Activated CD4-positive, alpha-beta T cell treated with anti-CD3 and anti-CD28 coated beads, Interleukin-2, amount 10 ng/mL, durations not matched to agents 7 days and 5 days (primary cell): Measurements from ENCODE around the gene GSTT4. TPM values are rescaled to one million over a fixed set of nuclear protein-coding genes. Genes with fewer than 3 reads are reported as not detected.
A peak's percentile ranks its signal among the peaks of the same experiment; 100 is the strongest.

Experiments used
- CTCF ChIA-PET: fragments of 350-600 bp; sonication (Branson Sonifier 250); formaldehyde crosslinking; loops from one replicate; lab custom pipeline; 2021; ENCODE audit warnings: antibody characterized with exemption; lab: Charles Lee
- POLR2A ChIA-PET: fragments of 350-600 bp; sonication (Branson Sonifier 250); formaldehyde crosslinking; loops from one replicate; lab custom pipeline; 2021; ENCODE audit warnings: antibody characterized with exemption; lab: Charles Lee
- DNase-seq: peaks from one replicate; pipeline ENCODE4 v3.0.0-alpha.2; 2020
- H3K27ac Mint-ChIP-seq: one replicate; pipeline ENCODE4 v1.8.0; 2021; ENCODE audit warnings: mild to moderate bottlenecking, moderate library complexity, mixed read lengths
- H3K27me3 Mint-ChIP-seq: one replicate; pipeline ENCODE4 v1.8.0; 2021; ENCODE audit warnings: mixed read lengths
- H3K36me3 Mint-ChIP-seq: one replicate; pipeline ENCODE4 v1.8.0; 2021; ENCODE audit warnings: low read depth, mixed read lengths
- H3K4me1 Mint-ChIP-seq: one replicate; pipeline ENCODE4 v1.8.0; 2021; ENCODE audit warnings: mixed read lengths
- H3K4me3 Mint-ChIP-seq: one replicate; pipeline ENCODE4 v1.8.0; 2021; ENCODE audit warnings: mild to moderate bottlenecking, moderate library complexity, mixed read lengths
- H3K9me3 Mint-ChIP-seq: one replicate; pipeline ENCODE4 v1.8.0; 2021; ENCODE audit warnings: mixed read lengths
- total RNA-seq, 2 experiments: library from RNA; stranded (reverse); gene quantifications; one replicate each; pipeline ENCODE4 v1.2.3, GENCODE V29; 2021

The GSTT4 gene
- total RNA-seq, 2 experiments from 2014 or later: not detected

GRCh38 chr22:24037851-24038765, 32.9 kb upstream of the GSTT4 start:
- no peaks in the 10 kb centered on the region for H3K9me3 Mint-ChIP-seq
- CTCF ChIA-PET: interaction anchor here (0.8 to 2.3 kb wide), 5 partner anchors 9 to 193 kb away, joined by 3 to 7 read pairs (median 4); partner anchors contain the start of gene CABIN1
- H3K4me3 Mint-ChIP-seq: no peak overlapping the region
- H3K27me3 Mint-ChIP-seq: no peaks in the 10 kb centered on the region
- peak overlapping the region; percentile 73 for H3K27ac Mint-ChIP-seq
- POLR2A ChIA-PET: no interaction called here
- peaks cover 19% of the 10 kb centered on the region for H3K4me1 Mint-ChIP-seq
- peak; percentile 44 for DNase-seq
- H3K36me3 Mint-ChIP-seq: peaks cover 50% of the 10 kb centered on the region

GRCh38 chr22:24035296-24035695, 30.0 kb upstream of the GSTT4 start:
- no peaks in the 10 kb centered on the region for H3K9me3 Mint-ChIP-seq
- no peaks in the 10 kb centered on the region for H3K27me3 Mint-ChIP-seq
- peaks cover 19% of the 10 kb centered on the region for H3K4me1 Mint-ChIP-seq
- POLR2A ChIA-PET: no interaction called here
- H3K4me3 Mint-ChIP-seq: no peak overlapping the region
- DNase-seq: no peak
- CTCF ChIA-PET: interaction anchor here (2.0 kb wide), 1 partner anchor 10 kb away, joined by 4 read pairs; no protein-coding TSS in a partner anchor
- peaks cover 41% of the 10 kb centered on the region for H3K36me3 Mint-ChIP-seq
- H3K27ac Mint-ChIP-seq: peak overlapping the region; percentile 43

- Mint-ChIP-seq H3K4me1 (peaks cover 17% of the 10 kb centered on the region), H3K27ac (no peak overlapping the region)
- POLR2A ChIA-PET: no interaction called here
Observed at GRCh38 chr22:24033731-24034130, 28.5 kb upstream of the GSTT4 start.

GRCh38 chr22:24030186-24030702, 25.0 kb upstream of the GSTT4 start:
- peaks cover 12% of the 10 kb centered on the region for H3K4me1 Mint-ChIP-seq
- no peak for DNase-seq
- H3K4me3 Mint-ChIP-seq: no peak overlapping the region
- H3K9me3 Mint-ChIP-seq: no peaks in the 10 kb centered on the region
- no peak overlapping the region for H3K27ac Mint-ChIP-seq
- ChIA-PET POLR2A (no interaction called here), CTCF (interaction anchor here (2.3 kb wide), 1 partner anchor 8 kb away, joined by 7 read pairs; no protein-coding TSS in a partner anchor)
- H3K36me3 Mint-ChIP-seq: peaks cover 24% of the 10 kb centered on the region
- H3K27me3 Mint-ChIP-seq: no peaks in the 10 kb centered on the region

More at GRCh38 chr22:24033731-24034130, 28.5 kb upstream of the GSTT4 start:
- CTCF ChIA-PET: no interaction called here
- Mint-ChIP-seq H3K36me3 (peaks cover 29% of the 10 kb centered on the region), H3K27me3 (no peaks in the 10 kb centered on the region), H3K9me3 (no peaks in the 10 kb centered on the region), H3K4me3 (no peak overlapping the region)
- DNase-seq: no peak

- no peak overlapping the region for H3K4me3 Mint-ChIP-seq
- H3K36me3 Mint-ChIP-seq: peaks cover 33% of the 10 kb centered on the region
- ChIA-PET CTCF (interaction anchor here (0.7 to 2.3 kb wide), 2 partner anchors 9 to 1629 kb away, joined by 4 to 7 read pairs; no protein-coding TSS in a partner anchor), POLR2A (no interaction called here)
- no peaks in the 10 kb centered on the region for H3K27me3 Mint-ChIP-seq
- peaks cover 1% of the 10 kb centered on the region for H3K9me3 Mint-ChIP-seq
- no peak for DNase-seq
- peaks cover 13% of the 10 kb centered on the region for H3K4me1 Mint-ChIP-seq
- no peak overlapping the region for H3K27ac Mint-ChIP-seq
Observed at GRCh38 chr22:24029304-24029703, 24.1 kb upstream of the GSTT4 start.

- Mint-ChIP-seq H3K27ac (no peak overlapping the region), H3K36me3 (peaks cover 37% of the 10 kb centered on the region), H3K27me3 (no peaks in the 10 kb centered on the region), H3K4me3 (no peak overlapping the region), H3K9me3 (peaks cover 3% of the 10 kb centered on the region), H3K4me1 (peaks cover 15% of the 10 kb centered on the region)
- POLR2A ChIA-PET: no interaction called here
- CTCF ChIA-PET: interaction anchor here (0.9 to 2.3 kb wide), 2 partner anchors 10 to 90 kb away, joined by 3 to 7 read pairs; no protein-coding TSS in a partner anchor
- DNase-seq: no peak
Observed at GRCh38 chr22:24028533-24028932, 23.3 kb upstream of the GSTT4 start.

- POLR2A ChIA-PET: no interaction called here
- H3K27ac Mint-ChIP-seq: no peak overlapping the region
Observed at GRCh38 chr22:24027991-24028390, 22.7 kb upstream of the GSTT4 start.

GRCh38 chr22:24027389-24027975, 22.2 kb upstream of the GSTT4 start:
- no peaks in the 10 kb centered on the region for H3K27me3 Mint-ChIP-seq
- CTCF ChIA-PET: interaction anchor here (0.6 to 0.9 kb wide), 2 partner anchors 89 to 1759 kb away, joined by 3 to 6 read pairs; no protein-coding TSS in a partner anchor
- H3K36me3 Mint-ChIP-seq: peaks cover 44% of the 10 kb centered on the region
- POLR2A ChIA-PET: no interaction called here
- peaks cover 5% of the 10 kb centered on the region for H3K9me3 Mint-ChIP-seq
- DNase-seq: no peak
- no peak overlapping the region for H3K4me3 Mint-ChIP-seq
- H3K4me1 Mint-ChIP-seq: peaks cover 24% of the 10 kb centered on the region
- H3K27ac Mint-ChIP-seq: no peak overlapping the region

More at GRCh38 chr22:24027991-24028390, 22.7 kb upstream of the GSTT4 start:
- peaks cover 20% of the 10 kb centered on the region for H3K4me1 Mint-ChIP-seq
- DNase-seq: no peak
- peaks cover 4% of the 10 kb centered on the region for H3K9me3 Mint-ChIP-seq
- CTCF ChIA-PET: interaction anchor here (0.6 to 0.9 kb wide), 2 partner anchors 89 to 1759 kb away, joined by 3 to 6 read pairs; no protein-coding TSS in a partner anchor
- peaks cover 43% of the 10 kb centered on the region for H3K36me3 Mint-ChIP-seq
- no peak overlapping the region for H3K4me3 Mint-ChIP-seq
- no peaks in the 10 kb centered on the region for H3K27me3 Mint-ChIP-seq

GRCh38 chr22:24026733-24027132, 21.5 kb upstream of the GSTT4 start:
- no peak overlapping the region for H3K4me3 Mint-ChIP-seq

GRCh38 chr22:24026056-24026455, 20.8 kb upstream of the GSTT4 start:
- Mint-ChIP-seq H3K4me1 (peaks cover 28% of the 10 kb centered on the region), H3K4me3 (no peak overlapping the region), H3K27ac (no peak overlapping the region), H3K27me3 (no peaks in the 10 kb centered on the region), H3K9me3 (peaks cover 5% of the 10 kb centered on the region), H3K36me3 (peaks cover 47% of the 10 kb centered on the region)
- POLR2A ChIA-PET: no interaction called here
- no peak for DNase-seq
- CTCF ChIA-PET: no interaction called here

More at GRCh38 chr22:24026733-24027132, 21.5 kb upstream of the GSTT4 start:
- no peak for DNase-seq
- CTCF ChIA-PET: no interaction called here
- Mint-ChIP-seq H3K36me3 (peaks cover 45% of the 10 kb centered on the region), H3K27ac (no peak overlapping the region), H3K9me3 (peaks cover 5% of the 10 kb centered on the region), H3K27me3 (no peaks in the 10 kb centered on the region), H3K4me1 (peaks cover 26% of the 10 kb centered on the region)
- POLR2A ChIA-PET: no interaction called here

GRCh38 chr22:24025475-24025874, 20.2 kb upstream of the GSTT4 start:
- peaks cover 5% of the 10 kb centered on the region for H3K9me3 Mint-ChIP-seq
- CTCF ChIA-PET: no interaction called here
- peaks cover 47% of the 10 kb centered on the region for H3K36me3 Mint-ChIP-seq
- no peak for DNase-seq
- peaks cover 31% of the 10 kb centered on the region for H3K4me1 Mint-ChIP-seq
- POLR2A ChIA-PET: no interaction called here
- H3K27me3 Mint-ChIP-seq: no peaks in the 10 kb centered on the region
- no peak overlapping the region for H3K27ac Mint-ChIP-seq
- H3K4me3 Mint-ChIP-seq: no peak overlapping the region

GRCh38 chr22:24024354-24024753, 19.1 kb upstream of the GSTT4 start:
- Mint-ChIP-seq H3K27ac (no peak overlapping the region), H3K9me3 (peaks cover 5% of the 10 kb centered on the region), H3K36me3 (peaks cover 48% of the 10 kb centered on the region), H3K4me3 (no peak overlapping the region), H3K27me3 (no peaks in the 10 kb centered on the region), H3K4me1 (peaks cover 31% of the 10 kb centered on the region)
- DNase-seq: no peak
- CTCF ChIA-PET: no interaction called here
- POLR2A ChIA-PET: no interaction called here
